ENCODE data around the gene ERGIC2.

- TF ChIP-seq ZNF555 (tag by site-specific recombination; conservative IDR thresholded peaks at IDR 0.05) (no peak), ZNF24 (tag by site-specific recombination; IDR thresholded peaks at IDR 0.05) (no peak), CTCF (tag by site-specific recombination; IDR thresholded peaks at IDR 0.05) (no peak)
Measured at GRCh38 chr12:29402437-29402836, 21.5 kb upstream of the ERGIC2 start.
